GM19328 (cell line): ENCODE data around the gene SFXN3.

ENCODE experiments used
- ATAC-seq: cut with Tn5 transposase; IDR thresholded peaks from one replicate; pipeline ENCODE4 v1.9.1; 2021; ENCODE audit warnings: mild to moderate bottlenecking, moderate library complexity; ENCODE audit not compliant: unreplicated experiment

SFXN3 gene

GRCh38 chr10:101071267-101071884 lies 40.3 kb downstream of the SFXN3 start:
- no peak for ATAC-seq

GRCh38 chr10:101071885-101072433 lies 40.9 kb downstream of the SFXN3 start:
- no peak for ATAC-seq

- ATAC-seq, result no peak
Measured at GRCh38 chr10:101072923-101073322, 41.9 kb downstream of the SFXN3 start.

GRCh38 chr10:101073631-101074030 lies 42.6 kb downstream of the SFXN3 start:
- ATAC-seq, result no peak

- no peak for ATAC-seq
Measured at GRCh38 chr10:101075775-101076174, 44.7 kb downstream of the SFXN3 start.

GRCh38 chr10:101076630-101077029 lies 45.6 kb downstream of the SFXN3 start:
- ATAC-seq, result no peak

- no peak for ATAC-seq
Measured at GRCh38 chr10:101079874-101080273, 48.8 kb downstream of the SFXN3 start.

GRCh38 chr10:101080933-101081931 lies 50.2 kb downstream of the SFXN3 start:
- no peak for ATAC-seq

GRCh38 chr10:101085846-101086245 lies 54.8 kb downstream of the SFXN3 start:
- no peak for ATAC-seq

GRCh38 chr10:101087376-101087775 lies 56.3 kb downstream of the SFXN3 start:
- ATAC-seq, result no peak

GRCh38 chr10:101087965-101088364 lies 56.9 kb downstream of the SFXN3 start:
- ATAC-seq, result no peak

GRCh38 chr10:101089520-101090299 lies 58.7 kb downstream of the SFXN3 start:
- ATAC-seq, result no peak

- ATAC-seq, result no peak
Measured at GRCh38 chr10:101090597-101090996, 59.6 kb downstream of the SFXN3 start.
